ENCODE data around the gene PHC2.
"Not testable (repeated sequence)": the region's sequence is repeated elsewhere in the genome, so short reads cannot be mapped to it uniquely, and the experiment has no call there.

PHC2 gene

DNA sequence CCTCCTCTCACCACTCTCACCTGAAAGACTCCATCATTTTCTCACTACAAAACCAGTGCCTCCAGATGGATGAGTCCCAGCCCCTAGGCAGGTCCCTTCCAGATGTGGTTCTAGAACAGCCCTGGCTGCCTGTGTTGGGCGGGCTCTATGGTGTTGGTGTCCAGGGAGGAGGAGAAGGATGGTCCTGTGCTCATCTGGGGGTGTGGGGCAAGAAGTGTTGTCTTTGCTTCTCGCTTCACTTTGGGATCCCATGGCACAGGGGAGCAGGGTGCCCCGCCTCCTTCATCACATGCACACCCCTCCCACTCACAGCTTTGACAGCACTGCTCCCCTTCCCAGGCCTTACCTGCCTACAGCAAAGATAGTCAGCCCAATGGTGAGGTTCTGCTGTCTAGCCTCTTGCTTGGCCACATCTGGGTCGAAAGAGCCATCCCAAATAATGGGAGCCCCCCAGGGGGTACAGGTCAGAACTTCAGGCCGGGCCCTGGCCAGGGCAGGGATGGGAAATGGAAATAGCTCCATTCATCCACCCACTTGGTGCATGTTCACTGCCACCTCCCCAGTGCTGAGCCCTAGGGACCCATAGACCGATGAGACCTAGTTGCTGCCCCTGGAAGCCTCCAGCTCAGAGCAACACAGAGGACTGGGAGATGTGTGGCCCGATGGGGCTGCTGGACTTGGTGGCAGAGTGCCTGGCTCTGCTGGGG lies 119.0 kb downstream of the PHC2 start:
- Histone ChIP-seq H3K36me3 (ENCODE audit: low read length) (no peaks in the 10 kb centered on the region), H3K27ac (ENCODE audit: low read depth, low read length) (no peak overlapping the region), H3K4me2 (ENCODE audit: low read depth, low read length, poor library complexity, severe bottlenecking) (no peak overlapping the region), H3K9me3 (ENCODE audit: insufficient read depth, low read length) (no peaks in the 10 kb centered on the region), H3K9ac (ENCODE audit: low read length) (no peak overlapping the region), H2AFZ (ENCODE audit: low read depth, low read length, severe bottlenecking) (no peak overlapping the region), H3K9me2 (replicated peaks; ENCODE audit: insufficient read depth, low read length) (no peaks in the 10 kb centered on the region), H3K4me3 (ENCODE audit: insufficient read depth, low read length, poor library complexity, severe bottlenecking) (no peak overlapping the region), H3K79me2 (ENCODE audit: insufficient read depth, low read length) (no peaks in the 10 kb centered on the region), H3F3A (ENCODE audit: insufficient read depth) (no peaks in the 10 kb centered on the region), H4K20me1 (ENCODE audit: low read depth, low read length) (no peaks in the 10 kb centered on the region), H3K27me3 (ENCODE audit: low read length) (no peaks in the 10 kb centered on the region)
- TF ChIP-seq CTCF (IDR thresholded peaks at IDR 0.05; ENCODE audit: insufficient read depth, low read length, poor library complexity, severe bottlenecking) (no peak), EZH2phosphoT487 (conservative IDR thresholded peaks at IDR 0.05; ENCODE audit: low read length) (no peak)

GRCh38 chr1:33310702-33311101 lies 120.2 kb downstream of the PHC2 start:
- H4K20me1 ChIP-seq (ENCODE audit: low read depth, low read length) = no peaks in the 10 kb centered on the region

GRCh38 chr1:33309351-33309750 lies 121.5 kb downstream of the PHC2 start:
- not testable (repeated sequence) for H3F3A ChIP-seq (ENCODE audit: insufficient read depth); H3K36me3 ChIP-seq (ENCODE audit: low read length); H3K4me2 ChIP-seq (ENCODE audit: low read depth, low read length, poor library complexity, severe bottlenecking); H3K9me2 ChIP-seq (replicated peaks; ENCODE audit: insufficient read depth, low read length); H3K9ac ChIP-seq (ENCODE audit: low read length); H3K27ac ChIP-seq (ENCODE audit: low read depth, low read length); H2AFZ ChIP-seq (ENCODE audit: low read depth, low read length, severe bottlenecking); H3K4me3 ChIP-seq (ENCODE audit: insufficient read depth, low read length, poor library complexity, severe bottlenecking); H3K79me2 ChIP-seq (ENCODE audit: insufficient read depth, low read length); H3K27me3 ChIP-seq (ENCODE audit: low read length); H4K20me1 ChIP-seq (ENCODE audit: low read depth, low read length); H3K9me3 ChIP-seq (ENCODE audit: insufficient read depth, low read length)

More at GRCh38 chr1:33310702-33311101, 120.2 kb downstream of the PHC2 start:
- no peaks in the 10 kb centered on the region for H3K79me2 ChIP-seq (ENCODE audit: insufficient read depth, low read length)
- no peaks in the 10 kb centered on the region for H3K9me3 ChIP-seq (ENCODE audit: insufficient read depth, low read length)
- H3K9ac ChIP-seq (ENCODE audit: low read length) = no peak overlapping the region
- TF ChIP-seq CTCF (IDR thresholded peaks at IDR 0.05; ENCODE audit: insufficient read depth, low read length, poor library complexity, severe bottlenecking) = no peak
- no peak for TF ChIP-seq EZH2phosphoT487 (conservative IDR thresholded peaks at IDR 0.05; ENCODE audit: low read length)
- H3K4me3 ChIP-seq (ENCODE audit: insufficient read depth, low read length, poor library complexity, severe bottlenecking) = no peak overlapping the region
- no peaks in the 10 kb centered on the region for H3F3A ChIP-seq (ENCODE audit: insufficient read depth)
- H3K9me2 ChIP-seq (replicated peaks; ENCODE audit: insufficient read depth, low read length) = no peaks in the 10 kb centered on the region
- H3K27ac ChIP-seq (ENCODE audit: low read depth, low read length) = no peak overlapping the region
- no peaks in the 10 kb centered on the region for H3K27me3 ChIP-seq (ENCODE audit: low read length)
- no peaks in the 10 kb centered on the region for H3K36me3 ChIP-seq (ENCODE audit: low read length)
- H3K4me2 ChIP-seq (ENCODE audit: low read depth, low read length, poor library complexity, severe bottlenecking) = no peak overlapping the region
- H2AFZ ChIP-seq (ENCODE audit: low read depth, low read length, severe bottlenecking) = no peak overlapping the region

DNA sequence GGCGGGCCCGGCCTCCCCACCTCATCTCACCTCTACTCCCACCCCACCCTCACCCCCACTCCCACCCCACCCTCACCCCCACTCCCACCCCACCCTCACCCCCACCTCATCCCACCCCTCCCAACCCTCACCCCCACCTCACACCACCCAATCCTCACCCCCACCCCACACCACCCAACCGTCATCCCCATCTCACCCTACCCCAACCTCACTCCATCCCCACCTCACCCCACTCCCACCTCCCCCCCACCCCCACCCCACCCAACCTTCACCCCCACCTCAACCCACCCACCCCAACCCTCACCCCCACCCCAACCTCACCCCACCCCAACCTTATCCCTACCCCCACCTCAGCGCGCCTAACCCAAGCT lies 123.4 kb downstream of the PHC2 start:
- no peaks in the 10 kb centered on the region for H3K79me2 ChIP-seq (ENCODE audit: insufficient read depth, low read length)
- H2AFZ ChIP-seq (ENCODE audit: low read depth, low read length, severe bottlenecking) = no peak overlapping the region
- no peaks in the 10 kb centered on the region for H4K20me1 ChIP-seq (ENCODE audit: low read depth, low read length)
- no peaks in the 10 kb centered on the region for H3K9me3 ChIP-seq (ENCODE audit: insufficient read depth, low read length)
- H3K27ac ChIP-seq (ENCODE audit: low read depth, low read length) = no peak overlapping the region
- no peaks in the 10 kb centered on the region for H3K36me3 ChIP-seq (ENCODE audit: low read length)
- no peaks in the 10 kb centered on the region for H3K9me2 ChIP-seq (replicated peaks; ENCODE audit: insufficient read depth, low read length)
- no peak overlapping the region for H3K9ac ChIP-seq (ENCODE audit: low read length)
- TF ChIP-seq EZH2phosphoT487 (conservative IDR thresholded peaks at IDR 0.05; ENCODE audit: low read length) = no peak
- no peak for TF ChIP-seq CTCF (IDR thresholded peaks at IDR 0.05; ENCODE audit: insufficient read depth, low read length, poor library complexity, severe bottlenecking)
- no peak overlapping the region for H3K4me2 ChIP-seq (ENCODE audit: low read depth, low read length, poor library complexity, severe bottlenecking)
- no peaks in the 10 kb centered on the region for H3K27me3 ChIP-seq (ENCODE audit: low read length)
- no peaks in the 10 kb centered on the region for H3F3A ChIP-seq (ENCODE audit: insufficient read depth)
- H3K4me3 ChIP-seq (ENCODE audit: insufficient read depth, low read length, poor library complexity, severe bottlenecking) = no peak overlapping the region
